Stimulated activated CD8-positive, alpha-beta memory T cell treated with anti-CD3 and anti-CD28 coated beads, Interleukin-15, amount 100 ng/mL, for 48 hours (primary cell): ENCODE data around the gene KCNH3.

ENCODE experiments used
- DNase-seq, 2 donors: peaks; one replicate each; pipeline ENCODE4 v3.0.0-alpha.2; 2020; ENCODE audit warnings: low read depth in 2 of 2

The KCNH3 gene

GRCh38 chr12:49559011-49559675, 20.3 kb downstream of the KCNH3 start:
- no peak for DNase-seq

GRCh38 chr12:49560695-49561094, 21.9 kb downstream of the KCNH3 start:
- no peak for DNase-seq

- DNase-seq = no peak
Observed at GRCh38 chr12:49562233-49562632, 23.4 kb downstream of the KCNH3 start.

- no peak for DNase-seq
Observed at GRCh38 chr12:49562831-49563230, 24.0 kb downstream of the KCNH3 start.

- no peak for DNase-seq
Observed at GRCh38 chr12:49563951-49564685, 25.3 kb downstream of the KCNH3 start.

GRCh38 chr12:49564686-49565405, 26.0 kb downstream of the KCNH3 start:
- DNase-seq = no peak

- DNase-seq = no peak
Observed at GRCh38 chr12:49565406-49566265, 26.8 kb downstream of the KCNH3 start.

- DNase-seq = no peak
Observed at GRCh38 chr12:49566361-49566760, 27.5 kb downstream of the KCNH3 start.

GRCh38 chr12:49567302-49567610, 28.4 kb downstream of the KCNH3 start:
- DNase-seq = no peak

GRCh38 chr12:49567611-49568441, 29.0 kb downstream of the KCNH3 start, which contains the start of gene MCRS1:
MCRS1 (minus strand) TSS chr12:49568142; CDS start chr12:49566731, 1,411 bp downstream.
- peak; percentile 76 to 77 for DNase-seq

GRCh38 chr12:49568442-49569162, 29.8 kb downstream of the KCNH3 start:
- no peak for DNase-seq

- no peak for DNase-seq
Observed at GRCh38 chr12:49577589-49578315, 38.9 kb downstream of the KCNH3 start.

- no peak for DNase-seq
Observed at GRCh38 chr12:49578471-49579112, 39.8 kb downstream of the KCNH3 start.

- DNase-seq = peak in 1 of 2 donors; percentile 21
Observed at GRCh38 chr12:49580572-49581535, 42.0 kb downstream of the KCNH3 start.

GRCh38 chr12:49582201-49582600, 43.4 kb downstream of the KCNH3 start:
- DNase-seq = no peak

GRCh38 chr12:49582850-49583249, 44.0 kb downstream of the KCNH3 start:
- no peak for DNase-seq

- no peak for DNase-seq
Observed at GRCh38 chr12:49583366-49584094, 44.7 kb downstream of the KCNH3 start.
